ENCODE measurements around the gene PITHD1.

- TF ChIP-seq CTCF (IDR thresholded peaks at IDR 0.05) (no peak), POLR2A (IDR thresholded peaks at IDR 0.05) (no peak)
These were observed 35.8 kb downstream of the PITHD1 start for GRCh38 chr1:23814016-23814415.
